Myocyte (in vitro differentiated cells): Measurements from ENCODE around the gene FOXO6. TPM values are rescaled to one million over a fixed set of nuclear protein-coding genes. Genes with fewer than 3 reads are reported as not detected.

Source experiments
- DNase-seq: peaks from one replicate; pipeline ENCODE4 v3.0.0-alpha.2; 2012; ENCODE audit warnings: low read depth
- total RNA-seq: library from RNA; depleted of rRNA; stranded (reverse); fragments of >200 nt; gene quantifications from 2 replicates; pipeline ENCODE4 v1.2.3, GENCODE V29; 2014

Gene FOXO6
- total RNA-seq, 1 donor from 2014 or later, result 16.0 TPM

- peak; percentile 62 for DNase-seq
Measured at GRCh38 chr1:41365772-41366454, 4.7 kb downstream of the FOXO6 start.

DNA sequence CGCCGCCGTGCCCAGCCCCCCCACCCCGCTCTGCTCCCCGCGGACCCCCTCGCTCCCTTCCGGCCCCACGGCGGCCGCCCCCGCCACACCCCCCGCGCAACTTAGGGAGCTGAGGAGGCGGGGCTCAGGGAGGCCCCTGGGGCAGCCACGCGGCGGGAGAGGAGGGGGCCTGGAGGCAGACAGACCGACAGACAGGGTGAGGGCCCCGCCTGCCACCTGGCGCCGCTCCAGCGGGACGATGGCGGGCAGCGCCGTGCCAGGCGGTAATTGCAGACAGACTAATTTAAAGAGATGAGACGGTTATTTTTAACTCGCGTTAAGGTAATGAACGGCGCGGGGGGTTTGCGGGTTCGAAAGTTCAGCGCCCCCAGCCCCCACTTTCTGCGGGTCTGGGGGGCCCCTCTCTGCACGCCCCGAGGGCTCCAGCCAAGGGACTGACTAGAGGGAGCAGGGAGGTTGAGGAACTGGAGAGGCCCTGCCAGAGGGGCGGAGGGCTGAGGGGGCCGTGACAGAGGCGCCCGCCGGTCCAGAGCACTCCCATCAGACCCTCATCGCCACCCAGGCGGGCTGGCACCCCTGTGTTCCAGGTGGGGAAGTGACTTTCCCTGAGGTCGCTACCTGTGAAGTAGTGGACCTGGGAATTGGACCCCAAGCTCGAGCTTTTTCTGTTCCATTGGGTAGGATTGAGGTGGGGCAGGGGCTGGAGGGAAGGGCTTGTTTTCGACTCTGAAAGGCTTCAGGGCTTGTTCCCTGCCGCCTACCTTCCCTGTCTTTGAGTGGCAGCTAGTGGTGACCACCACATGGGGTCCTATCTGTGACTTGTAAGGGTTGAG, 5.4 kb downstream of the FOXO6 start:
- DNase-seq, result no peak

GRCh38 chr1:41367288-41367642, 6.0 kb downstream of the FOXO6 start:
- no peak for DNase-seq

GRCh38 chr1:41368366-41368765, 7.1 kb downstream of the FOXO6 start:
- DNase-seq, result no peak

DNA sequence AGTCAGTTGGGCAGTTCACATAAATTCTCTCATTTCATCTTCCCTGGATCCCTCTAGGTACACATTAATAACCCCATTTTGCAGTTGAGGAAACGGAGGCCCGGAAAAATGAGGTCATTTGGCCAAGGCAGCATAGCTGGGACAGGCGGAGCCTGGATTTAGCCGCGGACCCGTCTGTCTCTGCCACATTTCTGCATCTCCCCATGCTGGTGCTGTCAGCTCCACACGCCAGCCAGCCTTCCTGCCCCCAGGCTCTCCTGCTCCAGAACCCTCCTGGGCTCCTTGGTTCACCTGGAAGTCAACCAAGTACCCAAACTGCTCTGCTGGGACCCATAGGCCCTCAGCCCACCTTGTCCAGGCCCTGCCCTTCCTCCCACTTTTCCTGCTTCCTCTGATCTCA, 7.6 kb downstream of the FOXO6 start:
- DNase-seq, result no peak

DNA sequence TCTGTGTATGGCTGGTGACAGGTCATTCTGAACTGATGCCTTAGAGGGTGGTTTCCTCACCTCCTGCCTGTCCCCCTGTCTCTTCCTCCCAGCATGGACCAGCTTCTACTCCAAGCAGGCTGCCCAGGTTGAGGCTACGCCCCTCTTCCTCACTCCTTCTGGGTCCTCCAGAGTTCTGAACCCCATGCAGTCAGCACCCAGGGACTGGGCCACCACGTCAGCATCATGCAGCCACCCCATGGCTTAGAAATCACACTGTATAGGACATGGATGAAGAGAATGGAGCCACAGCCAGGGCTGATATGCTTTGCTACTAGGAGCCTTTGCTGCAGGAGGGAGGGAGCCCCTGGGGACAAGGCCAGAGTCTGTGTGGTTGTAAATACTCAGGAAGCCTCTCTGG, 8.3 kb downstream of the FOXO6 start:
- DNase-seq, result no peak

- DNase-seq, result no peak
Measured at GRCh38 chr1:41370225-41370624, 9.0 kb downstream of the FOXO6 start.

- DNase-seq, result no peak
Measured at GRCh38 chr1:41370756-41371420, 9.7 kb downstream of the FOXO6 start.

DNA sequence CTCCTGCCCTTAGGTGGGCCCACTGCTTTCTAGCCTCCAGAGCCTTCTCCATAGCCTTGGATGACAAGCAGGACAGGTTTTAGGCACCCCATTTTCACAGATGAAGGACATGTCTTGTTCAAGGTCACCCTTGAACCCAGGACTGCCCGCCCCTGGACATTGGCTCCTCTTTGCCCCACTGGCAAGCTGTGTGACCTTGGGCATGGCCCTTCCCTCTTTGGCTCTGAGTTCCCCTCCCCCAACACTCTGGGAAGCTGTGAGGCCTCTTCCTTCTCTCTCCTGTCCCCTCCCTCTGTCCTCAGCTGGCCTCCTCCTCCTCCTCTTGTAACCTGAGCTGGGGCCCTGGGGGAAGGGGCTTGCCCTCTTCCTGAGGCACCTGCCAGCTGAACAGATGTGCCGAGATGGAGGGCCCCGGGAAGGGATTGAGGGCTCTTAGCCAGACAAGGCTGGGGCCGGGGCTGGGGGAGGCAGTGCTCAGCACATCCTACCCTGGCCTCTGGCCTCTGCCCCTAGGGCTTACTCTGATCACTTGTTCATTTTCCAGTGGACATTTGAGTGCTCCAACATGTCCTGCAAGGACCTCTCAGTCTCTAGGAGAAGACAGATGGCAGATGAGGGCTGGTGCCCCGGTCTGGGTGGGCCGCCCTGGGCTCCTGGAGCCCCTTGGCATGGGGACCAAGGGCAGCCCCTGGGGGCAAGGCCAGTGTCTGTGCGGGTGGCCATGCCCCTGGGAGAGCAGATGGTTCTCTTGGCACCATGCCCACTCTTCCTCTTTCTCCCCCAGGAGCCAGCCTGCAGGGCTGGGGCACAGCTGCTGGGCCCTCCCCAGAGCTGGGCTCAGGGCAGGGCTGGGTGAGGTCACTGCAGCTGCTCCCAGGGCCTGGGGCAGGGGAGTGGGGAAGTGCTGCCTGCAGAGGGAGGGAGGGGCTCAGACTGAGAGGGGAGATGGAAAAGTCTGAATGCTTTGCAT, 10.7 kb downstream of the FOXO6 start:
- DNase-seq, result peak; percentile 98

DNA sequence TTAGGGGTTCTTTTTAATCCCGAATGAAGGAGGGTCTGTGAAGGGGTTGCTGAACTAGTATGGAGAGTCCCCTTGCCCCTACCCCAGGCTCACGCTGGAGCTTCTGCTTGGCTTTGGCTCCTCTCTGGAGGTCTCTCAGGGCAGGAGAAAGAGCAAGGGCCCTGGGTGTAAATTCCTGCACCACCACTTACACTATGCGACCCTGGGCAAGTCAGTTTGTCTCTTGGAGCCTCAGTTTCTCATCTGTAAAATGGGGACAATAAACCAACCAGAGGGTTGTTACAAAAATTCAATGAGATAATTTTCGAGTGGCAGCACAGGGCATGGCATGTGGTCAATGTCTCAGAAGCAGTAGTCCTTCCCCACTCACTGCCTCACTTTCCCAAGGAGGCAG, 11.4 kb downstream of the FOXO6 start:
- DNase-seq, result peak; percentile 47

DNA sequence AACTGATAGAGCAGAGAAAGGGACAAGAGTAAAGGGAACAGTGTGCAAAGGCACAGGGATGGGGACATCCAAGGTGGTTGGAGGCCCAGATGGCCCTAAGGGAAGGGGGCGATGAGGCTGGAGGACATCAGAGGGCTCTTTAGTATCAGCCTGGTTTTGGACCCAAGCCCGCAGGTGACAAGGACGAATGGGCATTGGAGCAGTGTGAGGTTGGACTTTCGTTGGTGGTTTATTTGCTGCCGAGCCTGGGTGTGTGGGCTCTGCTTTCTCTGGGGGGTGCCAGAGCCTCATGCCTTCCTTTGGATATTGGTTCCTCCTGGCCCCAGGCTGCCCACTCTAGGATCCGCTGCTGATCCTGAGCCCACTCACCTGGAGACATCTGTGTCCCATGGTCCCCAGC, 12.1 kb downstream of the FOXO6 start:
- no peak for DNase-seq

- DNase-seq, result no peak
Measured at GRCh38 chr1:41374711-41375110, 13.5 kb downstream of the FOXO6 start.

GRCh38 chr1:41377397-41377796, 16.2 kb downstream of the FOXO6 start:
- DNase-seq, result no peak

DNA sequence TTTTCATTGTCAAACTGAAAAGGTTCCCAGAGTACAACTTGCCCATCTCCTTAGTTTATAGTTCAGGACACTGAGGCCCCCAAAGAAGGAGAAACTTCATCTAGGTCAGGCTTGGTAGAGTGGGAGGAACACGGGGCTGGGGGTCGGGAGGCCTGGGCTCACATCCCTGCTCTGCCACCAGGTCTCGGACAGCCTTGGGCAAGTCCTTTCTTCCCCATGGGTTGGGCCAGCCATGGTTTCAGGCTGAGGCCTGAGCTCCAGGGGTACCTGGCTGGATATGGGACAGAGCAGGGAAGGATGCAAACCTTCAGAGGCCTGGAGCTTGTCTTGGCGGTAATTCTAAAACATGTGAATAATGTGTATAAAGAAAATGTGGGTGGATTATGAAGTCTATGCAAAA, 17.0 kb downstream of the FOXO6 start:
- DNase-seq, result no peak

DNA sequence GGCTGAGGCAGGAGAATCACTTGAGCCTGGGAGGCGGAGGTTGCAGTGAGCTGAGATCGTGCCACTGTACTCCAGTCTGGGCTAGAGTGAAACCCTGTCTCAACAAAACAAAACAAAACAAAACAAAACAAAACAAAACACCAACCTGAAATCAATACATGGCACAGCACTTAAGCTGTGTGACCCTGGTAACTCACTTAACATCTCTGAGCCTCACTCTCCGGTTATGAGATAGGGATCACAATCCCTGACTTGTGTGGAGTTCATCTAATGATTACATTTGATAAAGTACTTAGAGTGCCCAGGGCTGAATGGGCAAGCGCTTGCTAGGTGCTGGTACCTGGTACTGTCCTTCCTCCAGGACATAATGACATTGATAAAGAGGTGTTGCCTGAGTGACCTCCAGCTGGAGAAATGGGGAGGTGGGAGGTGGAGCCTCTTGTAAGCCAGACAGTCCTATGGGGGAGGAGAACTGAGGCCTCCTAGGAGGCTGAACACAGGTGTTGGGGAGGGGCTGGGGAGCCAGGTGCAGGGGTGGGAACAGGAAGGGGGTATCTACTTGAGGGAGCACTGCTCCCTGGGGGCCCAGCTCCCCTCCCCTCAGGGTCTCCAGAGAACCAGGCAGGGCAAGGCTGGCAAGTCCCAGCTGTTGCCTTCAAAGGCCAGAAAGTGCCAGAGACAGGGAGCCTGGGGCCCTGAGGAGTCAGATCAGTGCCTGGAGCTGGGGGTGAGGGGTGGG, 17.9 kb downstream of the FOXO6 start:
- no peak for DNase-seq

DNA sequence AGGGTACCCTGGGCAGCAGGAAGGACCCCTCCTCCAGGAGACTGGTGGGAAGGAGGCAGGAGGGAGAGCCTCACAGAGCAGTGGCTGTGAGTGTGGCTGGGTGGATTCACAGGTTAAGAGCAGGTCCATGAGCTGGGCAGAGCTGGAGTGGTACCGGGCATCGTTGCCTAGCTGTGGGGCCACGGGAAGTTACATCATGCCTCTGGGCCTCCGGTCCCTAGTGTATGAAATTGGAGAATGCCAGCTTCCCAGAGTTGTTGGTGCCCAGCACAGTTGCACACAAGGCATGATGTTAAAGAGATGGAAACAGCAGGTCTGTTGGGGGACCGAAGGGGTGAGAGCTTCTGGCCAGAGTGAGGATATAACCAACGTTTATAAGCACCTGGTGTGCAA, 18.5 kb downstream of the FOXO6 start:
- no peak for DNase-seq

DNA sequence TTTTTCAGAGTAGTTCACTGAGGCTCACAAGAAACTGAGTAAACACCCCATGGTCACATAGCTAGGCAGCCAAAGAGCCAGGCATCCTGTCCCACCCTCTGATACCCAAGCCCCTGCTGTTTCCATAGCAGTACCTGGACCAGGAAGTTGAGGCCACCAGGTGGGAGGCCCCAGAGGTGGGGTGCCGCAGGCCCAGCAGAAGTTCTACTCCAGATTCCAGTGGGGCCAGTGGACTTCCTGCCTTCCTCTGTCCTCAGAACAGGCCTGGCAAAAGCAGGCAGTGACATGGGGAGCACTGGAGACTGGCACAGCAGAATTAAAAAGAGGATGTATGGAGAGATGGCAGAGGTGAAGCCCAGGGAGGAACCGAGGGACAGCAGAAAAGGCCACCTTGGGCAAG, 19.0 kb downstream of the FOXO6 start:
- no peak for DNase-seq

DNA sequence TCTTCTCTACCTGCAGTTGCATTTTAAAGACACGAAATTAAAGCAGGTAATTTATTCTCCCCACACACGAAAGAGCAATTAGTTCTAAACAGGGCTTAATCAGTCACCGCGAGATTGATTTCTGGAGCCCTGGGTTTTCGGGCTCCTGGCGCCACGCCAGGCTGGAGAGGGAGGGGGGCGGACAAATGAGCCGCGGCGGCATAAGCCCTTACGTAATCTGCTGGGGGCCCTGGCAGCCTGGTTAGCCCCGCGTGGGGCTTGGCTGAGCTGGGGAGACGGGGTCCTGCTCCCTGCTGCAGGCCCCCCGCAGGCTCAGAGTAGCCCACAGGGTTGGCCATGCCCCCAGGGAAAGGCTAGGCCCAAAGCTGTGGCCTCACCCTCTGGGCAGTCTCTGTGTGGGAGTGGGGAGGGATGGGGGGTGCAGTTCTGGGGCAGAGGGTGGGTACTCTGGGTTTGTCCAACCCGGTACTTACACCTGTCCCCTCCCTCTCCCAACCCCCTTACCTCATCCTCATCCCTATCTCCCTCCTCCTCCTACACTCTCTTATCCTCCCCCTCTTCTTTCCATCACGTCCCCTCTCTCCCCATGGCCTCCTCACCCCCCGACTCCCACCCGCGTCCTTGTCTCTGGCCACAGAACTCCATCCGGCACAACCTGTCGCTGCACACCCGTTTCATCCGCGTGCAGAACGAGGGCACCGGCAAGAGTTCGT, 19.9 kb downstream of the FOXO6 start:
- DNase-seq, result no peak

DNA sequence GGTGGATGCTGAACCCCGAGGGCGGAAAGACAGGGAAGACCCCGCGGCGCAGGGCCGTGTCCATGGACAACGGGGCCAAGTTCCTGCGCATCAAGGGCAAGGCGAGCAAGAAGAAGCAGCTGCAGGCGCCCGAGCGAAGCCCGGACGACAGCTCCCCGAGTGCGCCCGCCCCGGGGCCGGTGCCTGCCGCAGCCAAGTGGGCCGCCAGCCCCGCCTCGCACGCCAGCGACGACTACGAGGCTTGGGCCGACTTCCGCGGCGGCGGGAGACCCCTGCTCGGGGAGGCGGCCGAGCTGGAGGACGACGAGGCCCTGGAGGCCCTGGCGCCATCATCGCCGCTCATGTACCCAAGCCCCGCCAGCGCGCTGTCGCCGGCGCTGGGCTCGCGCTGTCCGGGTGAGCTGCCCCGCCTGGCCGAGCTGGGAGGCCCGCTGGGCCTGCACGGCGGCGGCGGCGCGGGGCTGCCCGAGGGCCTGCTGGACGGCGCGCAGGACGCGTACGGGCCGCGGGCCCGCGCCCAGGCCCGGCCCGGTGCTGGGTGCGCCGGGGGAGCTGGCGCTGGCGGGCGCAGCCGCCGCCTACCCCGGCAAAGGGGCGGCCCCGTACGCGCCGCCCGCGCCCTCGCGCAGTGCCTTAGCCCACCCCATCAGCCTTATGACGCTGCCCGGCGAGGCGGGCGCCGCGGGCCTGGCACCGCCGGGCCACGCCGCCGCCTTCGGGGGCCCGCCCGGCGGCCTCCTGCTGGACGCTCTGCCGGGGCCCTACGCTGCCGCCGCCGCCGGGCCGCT, 20.7 kb downstream of the FOXO6 start:
- no peak for DNase-seq
